Loucy (cell line): ENCODE measurements around the gene CEP85L.

Source experiments
- CTCF ChIP-seq: fragments of 200-600 bp; sonication (generic); conservative IDR thresholded peaks from 2 replicates; pipeline ENCODE4 v1.5.1; 2014; ENCODE audit warnings: mild to moderate bottlenecking, antibody characterized with exemption, low read length
- EZH2phosphoT487 ChIP-seq: fragments of 200-600 bp; IDR thresholded peaks from 2 replicates; pipeline ENCODE4 v1.6.1; 2018; ENCODE audit warnings: antibody characterized with exemption, mild to moderate bottlenecking, moderate library complexity, borderline replicate concordance

GRCh38 chr6:118591897-118592296 lies 59.5 kb downstream of the CEP85L start:
- TF ChIP-seq CTCF (no peak), EZH2phosphoT487 (no peak)
